H1 (cell line): ENCODE measurements around the gene INPP5F. TPM values are rescaled to one million over a fixed set of nuclear protein-coding genes. Genes with fewer than 3 reads are reported as not detected.

Source experiments
- CTCF ChIA-PET: fragments of 300-600 bp; sonication (Branson Sonifier 250); formaldehyde crosslinking; loops from one replicate; lab custom pipeline; 2021; ENCODE audit not compliant: partially characterized antibody; lab: Charles Lee
- POLR2A ChIA-PET: fragments of 300-600 bp; sonication (Branson Sonifier 250); formaldehyde crosslinking; loops from one replicate; lab custom pipeline; 2021; ENCODE audit warnings: inconsistent platforms; ENCODE audit not compliant: partially characterized antibody; lab: Charles Lee
- DNase-seq, 2 experiments: peaks; one replicate each; pipeline versions ENCODE4 v3.0.0 to v3.0.0-alpha.2; 2010 to 2022; ENCODE audit warnings: low spot score in 2 of 2, low read depth in 1 of 2, mixed read lengths in 1 of 2
- FAIRE-seq: peaks from 2 replicates; lab custom pipeline; 2011; peaks lifted over from hg19 to GRCh38; lab: Jason Lieb, UNC
- H2AFZ ChIP-seq: 2 replicates; pipeline ENCODE4 v1.8.1; 2012; ENCODE audit warnings: low read length, inconsistent platforms
- H2AK5ac ChIP-seq: 2 replicates; pipeline ENCODE4 v1.6.1; 2013; ENCODE audit warnings: low read depth, low read length
- H2BK120ac ChIP-seq: replicated peaks from 2 replicates; pipeline ENCODE3; 2013; ENCODE audit warnings: low read depth, low read length, inconsistent platforms
- H2BK12ac ChIP-seq: 2 replicates; pipeline ENCODE4 v1.6.1; 2013; ENCODE audit warnings: low read depth, low read length
- H2BK15ac ChIP-seq: 2 replicates; pipeline ENCODE4 v1.6.1; 2013; ENCODE audit warnings: low read length
- H2BK20ac ChIP-seq: 2 replicates; pipeline ENCODE4 v1.6.1; 2013; ENCODE audit warnings: low read length
- H2BK5ac ChIP-seq: 2 replicates; pipeline ENCODE4 v1.6.1; 2013; ENCODE audit warnings: low read depth, low read length
- H3K14ac ChIP-seq: 2 replicates; pipeline ENCODE4 v1.6.1; 2013; ENCODE audit warnings: inconsistent platforms; ENCODE audit not compliant: insufficient read length
- H3K18ac ChIP-seq: 2 replicates; pipeline ENCODE4 v1.6.1; 2013; ENCODE audit warnings: low read length; ENCODE audit errors: extremely low read depth
- H3K23ac ChIP-seq: 2 replicates; pipeline ENCODE4 v1.6.1; 2013; ENCODE audit warnings: inconsistent platforms; ENCODE audit not compliant: insufficient read length
- H3K23me2 ChIP-seq: 2 replicates; pipeline ENCODE4 v1.6.1; 2013; ENCODE audit warnings: low read depth, low read length
- H3K27ac ChIP-seq: 2 replicates; pipeline ENCODE4 v1.6.1; 2011; ENCODE audit warnings: low read depth, low read length, inconsistent platforms
- H3K27me3 ChIP-seq, 4 experiments: replicated peaks in 1 of 4; 1 replicate in 1 of 4; 2 replicates in 3 of 4; pipeline versions ENCODE4 v1.6.1 to v1.8.1; 2011 to 2013; ENCODE audit warnings: low read length in 3 of 4, mild to moderate bottlenecking in 3 of 4, inconsistent platforms in 2 of 4, mixed read lengths in 2 of 4, moderate library complexity in 1 of 4; ENCODE audit not compliant: control insufficient read depth in 3 of 4, insufficient read depth in 3 of 4; ENCODE audit errors: extremely low read depth in 1 of 4
- H3K36me3 ChIP-seq, 4 experiments: 2 replicates each; pipeline versions ENCODE4 v1.6.1 to v1.8.1; 2011 to 2013; ENCODE audit warnings: mild to moderate bottlenecking in 4 of 4, low read length in 3 of 4, moderate library complexity in 2 of 4, control low read depth in 1 of 4, inconsistent platforms in 1 of 4; ENCODE audit not compliant: insufficient read depth in 4 of 4, control insufficient read depth in 2 of 4
- H3K4ac ChIP-seq: replicated peaks from 2 replicates; pipeline ENCODE3; 2013; ENCODE audit warnings: low read length, low read depth, mixed read lengths, inconsistent platforms; ENCODE audit not compliant: insufficient read length
- H3K4me1 ChIP-seq, 4 experiments: replicated peaks in 1 of 4; 1 replicate in 1 of 4; 2 replicates in 3 of 4; pipeline versions ENCODE4 v1.6.1 to v1.8.1; 2011 to 2013; ENCODE audit warnings: low read length in 3 of 4, inconsistent platforms in 2 of 4, mixed read lengths in 1 of 4; ENCODE audit not compliant: insufficient read depth in 4 of 4, control insufficient read depth in 3 of 4
- H3K4me2 ChIP-seq, 2 experiments: 2 replicates each; pipeline versions ENCODE4 v1.6.1 to v1.8.1; 2011 to 2013; ENCODE audit warnings: low read depth in 2 of 2, low read length in 2 of 2, control low read depth in 1 of 2, inconsistent platforms in 1 of 2, mild to moderate bottlenecking in 1 of 2; ENCODE audit not compliant: insufficient read depth in 1 of 2
- H3K4me3 ChIP-seq, 4 experiments: fragments of 200-600, 300-600 bp in 1 of 4; sonication (generic), shearing (Covaris generic), sonication (Bioruptor Twin) in 1 of 4; 2 replicates each; pipeline versions ENCODE4 v1.5.1 to v1.8.1; 2011 to 2016; ENCODE audit warnings: low read length in 4 of 4, low read depth in 3 of 4, control low read depth in 2 of 4, inconsistent platforms in 2 of 4, mild to moderate bottlenecking in 2 of 4, mixed read lengths in 1 of 4, moderate library complexity in 1 of 4; ENCODE audit not compliant: insufficient read depth in 2 of 4; ENCODE audit errors: extremely low read depth in 1 of 4
- H3K56ac ChIP-seq: replicated peaks from 2 replicates; pipeline ENCODE3; 2013; ENCODE audit warnings: low read depth, mild to moderate bottlenecking, mixed read lengths, low read length, inconsistent platforms; ENCODE audit not compliant: insufficient read length
- H3K79me1 ChIP-seq: 2 replicates; pipeline ENCODE4 v1.6.1; 2013; ENCODE audit warnings: low read depth, low read length, control low read depth
- H3K79me2 ChIP-seq, 2 experiments: 2 replicates each; pipeline versions ENCODE4 v1.6.1 to v1.8.1; 2012 to 2013; ENCODE audit warnings: low read length in 2 of 2, mild to moderate bottlenecking in 2 of 2, inconsistent platforms in 1 of 2; ENCODE audit not compliant: insufficient read depth in 2 of 2, control insufficient read depth in 1 of 2
- H3K9ac ChIP-seq, 4 experiments: replicated peaks in 1 of 4; 1 replicate in 1 of 4; 2 replicates in 3 of 4; pipeline versions ENCODE4 v1.6.1 to v1.8.1; 2011 to 2013; ENCODE audit warnings: low read depth in 3 of 4, low read length in 3 of 4, control low read depth in 2 of 4, mild to moderate bottlenecking in 2 of 4, moderate library complexity in 2 of 4, inconsistent platforms in 1 of 4; ENCODE audit errors: extremely low read depth in 1 of 4
- H3K9me3 ChIP-seq, 2 experiments: 2 replicates each; pipeline versions ENCODE4 v1.6.1 to v1.8.1; 2012 to 2013; ENCODE audit warnings: mild to moderate bottlenecking in 2 of 2, moderate library complexity in 2 of 2, control low read depth in 1 of 2, inconsistent platforms in 1 of 2, low read depth in 1 of 2, low read length in 1 of 2, mixed read lengths in 1 of 2; ENCODE audit not compliant: insufficient read depth in 2 of 2
- H4K20me1 ChIP-seq, 2 experiments: replicated peaks in 1 of 2; 2 replicates each; pipeline versions ENCODE3 to v1.8.1; 2011 to 2013; ENCODE audit warnings: inconsistent platforms in 2 of 2, low read length in 2 of 2, mild to moderate bottlenecking in 1 of 2; ENCODE audit not compliant: insufficient read depth in 2 of 2, control insufficient read depth in 1 of 2
- H4K5ac ChIP-seq: 2 replicates; pipeline ENCODE4 v1.6.1; 2013; ENCODE audit warnings: low read length, low read depth, mixed read lengths, inconsistent platforms; ENCODE audit not compliant: insufficient read length
- H4K8ac ChIP-seq: 2 replicates; pipeline ENCODE4 v1.8.0; 2013; ENCODE audit warnings: mild to moderate bottlenecking, moderate library complexity, low read length, inconsistent platforms; ENCODE audit not compliant: insufficient read depth; ENCODE audit errors: extremely low read depth
- H4K91ac ChIP-seq: replicated peaks from 2 replicates; pipeline ENCODE3; 2013; ENCODE audit warnings: low read length, mixed read lengths, inconsistent platforms; ENCODE audit not compliant: insufficient read length
- CBX8 ChIP-seq: fragments of 300-800, 300-1000 bp; sonication (generic); IDR thresholded peaks from 2 replicates; pipeline ENCODE4 v1.7.1; 2016; ENCODE audit warnings: low read depth, low read length, borderline replicate concordance
- E2F6 ChIP-seq: IDR thresholded peaks from 2 replicates; pipeline ENCODE4 v1.6.1; 2012; ENCODE audit warnings: inconsistent platforms
- EP300 ChIP-seq, 2 experiments: IDR thresholded peaks; 1 replicate in 1 of 2; 2 replicates in 1 of 2; pipeline ENCODE4 v1.6.1; 2011 to 2012; ENCODE audit warnings: low read depth in 2 of 2, low read length in 2 of 2, mild to moderate bottlenecking in 2 of 2, borderline replicate concordance in 1 of 2, inconsistent platforms in 1 of 2, moderate library complexity in 1 of 2
- YY1 ChIP-seq: IDR thresholded peaks from 2 replicates; pipeline ENCODE4 v1.6.1; 2011; ENCODE audit warnings: low read depth, mild to moderate bottlenecking, low read length
- whole genome bisulfite sequencing, 2 experiments: shearing (Covaris generic) in 1 of 2; methylation state at CpG; one replicate each; pipeline versions ENCODE4 v1.1.6 to v1.1.7; 2013 to 2015; ENCODE audit warnings: low lambda C conversion rate in 2 of 2, mixed read lengths in 2 of 2, inconsistent platforms in 1 of 2, low coverage in 1 of 2, missing lambda C conversion rate in 1 of 2; ENCODE audit not compliant: insufficient replicate concordance in 2 of 2, insufficient coverage in 1 of 2, insufficient read length in 1 of 2; ENCODE audit errors: extremely low coverage in 1 of 2, missing lambda C conversion rate in 1 of 2; 5-methylcytosine and 5-hydroxymethylcytosine counted together
- polyA plus RNA-seq, 7 experiments: library from polyadenylated mRNA; depleted of rRNA in 3 of 7; stranded (reverse) in 5 of 7; unstranded in 2 of 7; fragments of >200 nt in 5 of 7; fragments of 200-250 nt in 2 of 7; gene quantifications; 1 replicate in 5 of 7; 2 replicates in 1 of 7; 4 replicates in 1 of 7; pipeline versions ENCODE4 v1.2.1 to v1.2.3, GENCODE V29; 2011 to 2013; ENCODE audit warnings: missing spikeins in 2 of 7, mixed read lengths in 2 of 7
- total RNA-seq: library from RNA; stranded (reverse); fragmentation: NEBNext Ultra II Directional; extraction: Animal tissue kit (Norgen Biotek cat#: 25700); gene quantifications from 2 replicates; pipeline ENCODE4 v1.2.1, GENCODE V29; 2021

Gene INPP5F
- total and polyA plus RNA-seq, 2 of the 8 experiments (the other 6 are each of a cell fraction or from before 2014, with no cell fraction given) = 50.1 to 101 TPM

- Histone ChIP-seq H2AFZ (no peak overlapping the region), H3K23ac (no peak overlapping the region), H2AK5ac (no peak overlapping the region), H2BK15ac (no peak overlapping the region), H3K56ac (no peak overlapping the region), H4K8ac (peak overlapping the region; percentile 93; the same call in 1 of the 2 replicates), H4K5ac (peak overlapping the region; percentile 7), H2BK120ac (no peak overlapping the region), H2BK5ac (peak overlapping the region; percentile 63; the same call in 1 of the 2 replicates), H3K27ac (peak overlapping the region; percentile 87), H4K91ac (peak overlapping the region; percentile 86), H3K9me3 (no peaks in the 10 kb centered on the region), H3K27me3 (no peaks in the 10 kb centered on the region), H3K23me2 (peaks cover 5% of the 10 kb centered on the region), H3K4me3 (peak overlapping the region; percentile 73 to 90 (median 76)), H3K79me1 (no peaks in the 10 kb centered on the region; the same call in 1 of the 2 replicates), H3K18ac (peak overlapping the region; percentile 78), H2BK20ac (no peak overlapping the region), H3K4me1 (peaks cover 0 to 11% (median 4%) of the 10 kb centered on the region in 4 experiments; a peak in 5 of 7 replicates), H3K14ac (no peak overlapping the region), H3K9ac (peak overlapping the region in 3 of 4 experiments; percentile 86 to 89 (median 86); a peak in 6 of 7 replicates), H3K4me2 (peak overlapping the region; percentile 56 to 65), H3K36me3 (peaks cover 0 to 26% (median 11%) of the 10 kb centered on the region in 4 experiments; a peak in 6 of 8 replicates), H3K4ac (no peak overlapping the region), H3K79me2 (peaks cover 0 to 24% of the 10 kb centered on the region in 2 experiments; a peak in 3 of 4 replicates), H2BK12ac (peak overlapping the region; percentile 62), H4K20me1 (no peaks in the 10 kb centered on the region)
- WGBS, 2 experiments = 29% methylated on average over 8 of the region's 10 CpGs; no CpG with 5 or more reads in 1 of the 2 experiments
- POLR2A ChIA-PET = interaction anchor here (0.7 to 3.9 kb wide), 23 partner anchors 9 to 161 kb away, joined by 3 to 40 read pairs (median 5); partner anchors contain the start of genes INPP5F and MCMBP
- FAIRE-seq (peak; percentile 52), DNase-seq (peak in 1 of 2 experiments; percentile 10)
- peak; percentile 34; the same call in 1 of the 2 replicates for TF ChIP-seq E2F6
- no peak for TF ChIP-seq CBX8
- TF ChIP-seq YY1 = 0 out of 2 replicates have a peak, but pooled peaks have one; percentile 11
- 0 out of 3 replicates have a peak, but pooled peaks of 1 of the 2 experiments have one; percentile 11 for TF ChIP-seq EP300 (IDR thresholded peaks at IDR 0.05; ENCODE audit: borderline replicate concordance in 1 of 2, low read depth in 2 of 2, low read length in 2 of 2)
- CTCF ChIA-PET = interaction anchor here (0.6 to 10.2 kb wide), 12 partner anchors 18 to 238 kb away, joined by 3 to 61 read pairs (median 3); no protein-coding TSS in a partner anchor
Observed at GRCh38 chr10:119818889-119819270, 93.0 kb downstream of the INPP5F start.
